Memory B cell (primary cell): ENCODE measurements around the gene ZCCHC9.
"Not testable (repeated sequence)": the region's sequence is repeated elsewhere in the genome, so short reads cannot be mapped to it uniquely, and the experiment has no call there.

Source experiments
- ATAC-seq: fragments of 150-1000 bp; cut with Tn5 transposase; 2 replicates; pipeline ENCODE4 v1.10.0; 2021; ENCODE audit warnings: low read depth, mild to moderate bottlenecking, moderate library complexity
- DNase-seq, 2 donors: peaks; one replicate each; pipeline ENCODE4 v3.0.0; 2022; ENCODE audit warnings: low spot score in 2 of 2
- H3K27ac Mint-ChIP-seq: one replicate; pipeline ENCODE4 v1.8.0; 2022; ENCODE audit warnings: mild to moderate bottlenecking, moderate library complexity, mixed read lengths
- H3K27me3 Mint-ChIP-seq: one replicate; pipeline ENCODE4 v1.8.0; 2022; ENCODE audit warnings: mixed read lengths
- H3K36me3 Mint-ChIP-seq: one replicate; pipeline ENCODE4 v1.8.0; 2022; ENCODE audit warnings: mild to moderate bottlenecking, mixed read lengths
- H3K4me1 Mint-ChIP-seq: one replicate; pipeline ENCODE4 v1.8.0; 2022; ENCODE audit warnings: mixed read lengths
- H3K4me3 Mint-ChIP-seq: one replicate; pipeline ENCODE4 v1.8.0; 2022; ENCODE audit warnings: mild to moderate bottlenecking, moderate library complexity, mixed read lengths
- H3K9me3 Mint-ChIP-seq: one replicate; pipeline ENCODE4 v1.8.0; 2022; ENCODE audit warnings: mixed read lengths

Gene ZCCHC9

DNA sequence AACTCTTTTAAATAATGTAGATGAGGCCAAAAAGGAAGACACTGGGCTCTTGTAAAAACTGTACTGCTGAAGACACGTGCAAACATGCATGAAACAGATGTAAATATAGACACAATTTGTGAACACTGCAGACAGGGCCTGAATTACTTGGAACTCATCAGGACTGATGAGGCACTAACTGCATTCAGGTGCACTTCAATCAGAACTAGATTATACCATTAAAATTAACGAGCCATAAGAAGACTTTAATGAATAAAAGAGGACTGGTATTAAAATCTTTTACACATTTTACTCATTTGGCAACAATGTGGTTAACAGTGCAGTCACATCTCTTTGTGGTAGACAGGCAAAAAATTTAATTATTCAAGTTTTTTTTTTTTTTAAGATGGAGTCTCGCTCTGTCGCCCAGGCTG is 13.4 kb upstream of the ZCCHC9 start:
- H3K36me3 Mint-ChIP-seq = peaks cover 31% of the 10 kb centered on the region
- H3K27me3 Mint-ChIP-seq = no peaks in the 10 kb centered on the region
- peaks cover 13% of the 10 kb centered on the region for H3K9me3 Mint-ChIP-seq
- ATAC-seq (no peak), DNase-seq (no peak)
- H3K4me1 Mint-ChIP-seq = peaks cover 17% of the 10 kb centered on the region
- H3K27ac Mint-ChIP-seq = no peak overlapping the region
- no peak overlapping the region for H3K4me3 Mint-ChIP-seq

DNA sequence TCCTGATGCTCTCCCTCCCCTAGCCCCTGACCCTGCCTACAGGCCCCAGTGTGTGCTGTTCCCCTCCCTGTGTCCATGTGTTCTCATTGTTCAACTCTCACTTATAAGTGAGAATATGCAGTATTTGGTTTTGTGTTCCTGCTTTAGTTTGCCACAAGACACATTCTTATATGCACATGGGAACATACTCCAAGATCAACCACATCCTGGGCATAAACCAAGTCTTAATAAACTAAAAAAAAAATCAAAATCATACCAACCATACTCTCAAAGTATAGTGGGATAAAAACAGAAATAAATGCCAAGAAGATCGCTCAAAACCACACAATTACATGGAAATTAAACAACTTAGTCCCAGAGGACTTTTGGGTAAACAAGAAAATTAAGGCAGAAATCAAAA is 11.2 kb upstream of the ZCCHC9 start:
- Mint-ChIP-seq H3K36me3 (peaks cover 41% of the 10 kb centered on the region), H3K27me3 (no peaks in the 10 kb centered on the region), H3K4me3 (no peak overlapping the region), H3K27ac (no peak overlapping the region), H3K4me1 (peaks cover 19% of the 10 kb centered on the region), H3K9me3 (peaks cover 18% of the 10 kb centered on the region)
- DNase-seq = no peak
- no peak for ATAC-seq

DNA sequence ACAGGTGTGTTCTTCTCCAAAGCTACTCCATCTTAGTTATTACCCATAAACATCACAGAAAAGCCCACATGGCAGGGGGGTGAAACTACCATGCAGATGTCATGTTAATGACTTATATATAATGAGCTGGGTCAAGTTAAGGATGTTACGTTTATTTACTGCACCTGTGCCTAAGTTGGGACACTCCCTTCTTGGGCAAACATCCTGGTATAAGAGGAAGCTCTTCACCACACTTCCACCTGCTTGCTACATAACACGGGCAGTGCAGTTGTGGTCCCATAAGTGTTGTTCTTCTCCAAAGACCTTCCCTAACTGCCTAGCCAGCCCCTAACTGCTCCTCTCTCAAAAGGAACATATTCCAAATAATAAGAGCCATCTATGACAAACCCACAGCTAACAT is 9.3 kb upstream of the ZCCHC9 start:
- Mint-ChIP-seq H3K9me3 (peaks cover 18% of the 10 kb centered on the region), H3K27ac (peak overlapping the region; percentile 41), H3K36me3 (peaks cover 38% of the 10 kb centered on the region), H3K4me1 (peaks cover 17% of the 10 kb centered on the region), H3K27me3 (no peaks in the 10 kb centered on the region), H3K4me3 (peak overlapping the region; percentile 11)
- DNase-seq = no peak
- peak; percentile 78 for ATAC-seq

DNA sequence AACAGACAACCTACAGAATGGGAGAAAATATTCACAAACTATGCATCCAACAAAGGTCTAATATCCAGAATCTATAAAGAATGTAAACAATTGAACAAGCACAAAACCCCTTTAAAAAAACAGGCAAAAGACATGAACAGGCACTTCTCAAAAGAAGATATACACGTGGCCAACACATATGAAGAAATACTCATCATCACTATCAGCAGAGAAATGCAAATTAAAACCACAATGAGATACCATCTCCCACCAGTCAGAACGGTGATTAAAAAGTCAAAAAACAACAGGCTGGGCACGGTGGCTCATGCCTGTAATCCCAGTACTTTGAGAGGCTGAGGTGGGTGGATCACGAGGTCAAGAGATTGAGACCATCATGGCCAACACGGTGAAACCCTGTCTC is 7.4 kb upstream of the ZCCHC9 start:
- not testable (repeated sequence) for ATAC-seq, DNase-seq, H3K4me3 Mint-ChIP-seq, H3K27me3 Mint-ChIP-seq, H3K27ac Mint-ChIP-seq
- Mint-ChIP-seq H3K36me3 (peaks cover 38% of the 10 kb centered on the region), H3K4me1 (peaks cover 20% of the 10 kb centered on the region), H3K9me3 (peaks cover 18% of the 10 kb centered on the region)

DNA sequence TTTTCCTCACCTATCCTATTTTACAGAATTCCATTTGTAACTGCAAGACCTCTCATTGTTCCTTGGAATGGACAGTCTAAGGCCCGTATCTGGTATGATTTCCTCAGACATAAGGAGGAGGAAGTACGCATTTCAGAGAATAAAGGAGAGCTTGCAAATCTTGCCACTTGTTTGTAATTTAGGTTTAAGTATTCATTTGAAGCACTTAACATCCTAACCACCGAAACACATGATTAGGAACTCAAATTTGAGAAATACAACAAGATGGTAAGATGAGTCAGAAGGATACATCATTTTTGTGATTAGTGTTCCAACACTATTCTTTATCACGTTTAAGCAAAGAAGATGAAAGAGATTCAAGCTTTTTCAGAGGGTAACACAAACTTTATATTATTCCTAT is 3.9 kb upstream of the ZCCHC9 start:
- Mint-ChIP-seq H3K27ac (no peak overlapping the region), H3K27me3 (no peaks in the 10 kb centered on the region), H3K4me1 (peaks cover 27% of the 10 kb centered on the region), H3K9me3 (peaks cover 6% of the 10 kb centered on the region), H3K4me3 (no peak overlapping the region), H3K36me3 (peaks cover 12% of the 10 kb centered on the region)
- no peak for ATAC-seq
- no peak for DNase-seq

DNA sequence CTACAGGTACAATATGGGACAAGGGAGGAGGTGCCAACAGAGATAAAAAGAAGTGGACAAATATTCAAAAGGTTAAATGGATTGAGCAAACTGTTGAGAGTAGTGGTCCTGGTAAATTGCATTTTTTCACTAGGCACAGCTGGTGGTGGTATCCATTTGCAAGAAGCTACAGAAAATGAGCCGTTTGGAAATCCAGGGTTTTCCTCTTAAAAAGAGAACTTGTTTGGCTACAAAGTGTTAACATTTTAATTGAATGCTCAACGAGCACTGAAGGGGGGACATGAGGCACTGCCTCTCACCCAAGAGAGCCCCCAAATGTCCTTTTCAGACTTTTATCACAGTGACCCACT is 491 bp upstream of the ZCCHC9 start:
- ATAC-seq (no peak), DNase-seq (no peak)
- no peaks in the 10 kb centered on the region for H3K9me3 Mint-ChIP-seq
- peaks cover 5% of the 10 kb centered on the region for H3K36me3 Mint-ChIP-seq
- H3K27me3 Mint-ChIP-seq = no peaks in the 10 kb centered on the region
- peak overlapping the region; percentile 93 for H3K4me3 Mint-ChIP-seq
- H3K27ac Mint-ChIP-seq = peak overlapping the region; percentile 94
- H3K4me1 Mint-ChIP-seq = peaks cover 28% of the 10 kb centered on the region

DNA sequence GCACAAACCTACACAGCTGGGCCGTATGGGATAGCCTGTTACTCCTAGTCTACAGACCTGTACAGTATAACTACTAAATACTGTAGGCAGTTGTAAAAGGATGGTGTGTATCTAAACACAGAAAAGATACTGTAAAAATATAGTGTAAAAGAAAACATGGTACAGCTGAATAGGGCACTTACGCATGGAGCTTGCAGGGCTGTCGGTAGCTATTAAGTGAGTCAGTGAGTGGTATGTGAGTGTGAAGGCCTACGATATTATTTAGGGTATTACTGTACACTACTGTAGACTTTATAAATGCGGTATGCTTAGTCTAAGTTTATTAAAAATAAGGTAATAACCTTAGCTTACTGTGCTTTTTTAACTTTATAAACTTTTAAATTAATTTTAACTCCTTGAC is 1.2 kb downstream of the ZCCHC9 start:
- Mint-ChIP-seq H3K27me3 (no peaks in the 10 kb centered on the region), H3K36me3 (peaks cover 5% of the 10 kb centered on the region), H3K9me3 (no peaks in the 10 kb centered on the region), H3K27ac (peak overlapping the region; percentile 94), H3K4me3 (peak overlapping the region; percentile 93), H3K4me1 (peaks cover 28% of the 10 kb centered on the region)
- no peak for DNase-seq
- no peak for ATAC-seq

DNA sequence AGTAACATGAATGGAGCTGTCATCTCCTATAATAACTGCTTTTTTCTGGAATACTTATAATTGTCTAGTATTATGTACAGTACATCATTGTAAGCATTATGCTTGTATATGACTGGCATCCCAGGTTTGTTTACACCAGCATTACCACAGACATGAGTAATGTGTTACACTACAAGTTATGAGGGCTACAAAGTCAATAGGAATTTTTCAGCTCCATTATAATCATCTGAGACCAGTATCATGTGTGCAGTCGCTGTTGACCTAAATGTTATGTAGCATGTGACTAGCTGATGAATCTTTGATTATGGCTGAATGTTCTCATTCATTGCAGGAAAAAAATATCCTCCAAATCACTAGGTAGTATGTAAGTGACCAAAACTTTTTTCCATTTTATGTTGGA is 2.2 kb downstream of the ZCCHC9 start:
- DNase-seq = no peak
- H3K27me3 Mint-ChIP-seq = no peaks in the 10 kb centered on the region
- ATAC-seq = no peak
- no peak overlapping the region for H3K27ac Mint-ChIP-seq
- H3K4me1 Mint-ChIP-seq = peaks cover 25% of the 10 kb centered on the region
- no peaks in the 10 kb centered on the region for H3K9me3 Mint-ChIP-seq
- peaks cover 5% of the 10 kb centered on the region for H3K36me3 Mint-ChIP-seq
- no peak overlapping the region for H3K4me3 Mint-ChIP-seq

DNA sequence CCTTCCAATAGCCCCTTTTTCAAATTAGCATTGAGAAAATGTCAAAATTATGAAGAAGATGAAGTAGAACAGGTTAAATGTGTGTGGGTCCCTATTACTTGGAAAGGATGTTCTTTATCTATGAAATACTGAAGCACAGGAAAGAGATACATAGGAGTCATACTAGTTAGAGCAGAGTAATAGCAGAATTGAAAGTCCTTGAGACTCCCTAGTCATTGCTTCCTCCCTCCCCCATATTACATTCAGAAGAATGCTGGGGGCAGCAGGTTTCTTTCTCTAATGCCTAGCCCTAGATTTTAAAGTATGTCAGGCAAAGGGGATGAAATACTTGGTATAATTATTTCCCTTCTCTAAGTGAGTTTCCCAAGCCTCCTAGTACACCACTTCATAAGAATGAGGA is 4.4 kb downstream of the ZCCHC9 start:
- H3K4me1 Mint-ChIP-seq = peaks cover 10% of the 10 kb centered on the region
- H3K27me3 Mint-ChIP-seq = no peaks in the 10 kb centered on the region
- ATAC-seq (no peak), DNase-seq (no peak)
- no peak overlapping the region for H3K27ac Mint-ChIP-seq
- H3K9me3 Mint-ChIP-seq = no peaks in the 10 kb centered on the region
- no peak overlapping the region for H3K4me3 Mint-ChIP-seq
- H3K36me3 Mint-ChIP-seq = peaks cover 7% of the 10 kb centered on the region

DNA sequence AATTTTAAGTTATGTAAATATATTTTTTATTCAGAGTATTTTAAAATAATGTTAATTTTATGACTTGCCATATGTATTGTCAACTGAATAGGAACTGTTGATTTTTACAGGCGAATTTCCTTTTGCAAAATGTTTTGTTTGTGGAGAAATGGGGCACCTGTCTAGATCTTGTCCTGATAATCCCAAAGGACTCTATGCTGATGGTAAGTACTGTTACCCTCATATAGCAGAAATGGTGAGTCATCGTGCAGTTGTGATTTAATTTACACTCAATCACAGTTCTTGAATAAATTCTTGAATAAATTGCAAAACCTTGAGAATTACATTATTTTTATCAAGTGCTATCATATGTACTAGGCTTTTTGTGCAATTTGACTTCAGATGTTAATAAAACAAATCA is 7.4 kb downstream of the ZCCHC9 start:
- H3K36me3 Mint-ChIP-seq = peaks cover 16% of the 10 kb centered on the region
- no peak overlapping the region for H3K4me3 Mint-ChIP-seq
- no peak for DNase-seq
- no peak overlapping the region for H3K27ac Mint-ChIP-seq
- no peaks in the 10 kb centered on the region for H3K9me3 Mint-ChIP-seq
- no peak for ATAC-seq
- H3K4me1 Mint-ChIP-seq = peaks cover 3% of the 10 kb centered on the region
- H3K27me3 Mint-ChIP-seq = no peaks in the 10 kb centered on the region

DNA sequence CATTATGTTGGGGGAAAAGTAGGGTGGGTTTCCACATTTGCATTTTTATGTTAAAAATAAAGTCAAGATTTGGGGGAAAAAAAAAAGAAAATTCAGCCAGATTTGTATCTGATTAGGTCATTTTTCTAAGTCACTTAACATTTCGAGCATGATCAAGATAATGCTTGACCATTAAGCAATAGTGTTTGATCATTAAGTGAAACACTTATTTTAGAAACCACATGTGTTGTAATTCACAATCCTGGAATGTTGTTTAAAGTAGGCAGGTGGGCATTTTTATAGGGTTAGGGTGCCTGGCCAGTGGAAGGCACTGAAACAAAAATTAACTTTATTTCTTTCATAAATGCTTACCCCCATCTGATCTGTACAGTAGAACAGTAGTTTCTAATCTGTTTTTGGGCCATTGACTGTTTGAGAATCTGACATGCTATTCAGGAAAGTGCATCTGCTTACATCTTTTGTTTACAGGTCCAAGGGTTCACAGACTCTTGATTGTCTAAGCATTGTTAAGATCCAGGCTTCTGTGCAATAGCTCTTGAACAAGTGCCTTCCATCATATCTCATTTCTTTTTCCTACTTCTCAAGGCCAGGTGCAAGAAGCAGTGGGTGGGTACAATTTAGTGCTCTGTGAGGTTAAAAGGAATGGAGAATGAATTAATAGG is 9.1 kb downstream of the ZCCHC9 start:
- DNase-seq = no peak
- no peak for ATAC-seq
- H3K27ac Mint-ChIP-seq = no peak overlapping the region
- H3K4me1 Mint-ChIP-seq = no peaks in the 10 kb centered on the region
- peaks cover 17% of the 10 kb centered on the region for H3K36me3 Mint-ChIP-seq
- H3K9me3 Mint-ChIP-seq = no peaks in the 10 kb centered on the region
- H3K4me3 Mint-ChIP-seq = no peak overlapping the region
- no peaks in the 10 kb centered on the region for H3K27me3 Mint-ChIP-seq

DNA sequence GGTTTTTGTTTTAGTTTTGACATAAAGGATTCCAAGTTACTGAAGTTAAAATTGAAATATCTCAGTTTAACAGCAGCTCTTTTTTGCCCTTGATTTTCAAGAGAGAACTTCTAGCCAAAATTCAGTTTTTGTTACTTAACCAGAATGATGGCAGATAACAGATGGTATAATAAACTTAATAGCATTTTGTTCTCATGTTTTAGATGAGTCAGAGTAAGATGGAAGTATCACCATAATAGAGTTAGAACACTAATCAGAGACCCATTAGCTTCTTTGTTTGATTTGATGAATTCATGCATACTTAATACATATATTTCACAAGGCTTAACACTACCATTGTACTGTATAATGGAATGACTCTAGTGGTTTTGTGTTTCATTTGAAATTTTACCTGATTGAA is 11.9 kb downstream of the ZCCHC9 start:
- H3K27me3 Mint-ChIP-seq = no peaks in the 10 kb centered on the region
- no peak for ATAC-seq
- H3K9me3 Mint-ChIP-seq = peaks cover 1% of the 10 kb centered on the region
- no peak for DNase-seq
- peaks cover 17% of the 10 kb centered on the region for H3K36me3 Mint-ChIP-seq
- H3K4me1 Mint-ChIP-seq = peaks cover 2% of the 10 kb centered on the region
- no peak overlapping the region for H3K27ac Mint-ChIP-seq
- H3K4me3 Mint-ChIP-seq = no peak overlapping the region

DNA sequence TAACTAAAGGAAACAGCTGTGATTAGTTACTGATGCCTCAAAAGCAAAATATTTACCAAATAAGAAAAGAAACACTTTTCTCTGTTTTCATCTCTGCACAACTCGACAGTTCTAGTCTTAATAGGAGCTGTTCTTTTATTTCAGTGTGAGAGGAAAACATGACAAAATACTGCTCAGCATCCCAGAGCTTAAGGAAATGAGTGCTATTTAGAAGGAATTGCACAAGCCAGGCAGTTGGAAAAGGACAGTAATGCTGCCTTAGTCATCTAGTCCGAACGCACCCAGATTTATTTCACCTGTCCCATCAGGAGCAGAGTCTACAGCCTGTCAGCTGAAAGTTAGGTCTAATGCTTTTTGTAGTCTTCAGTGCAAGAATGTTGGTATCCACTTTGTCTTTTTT is 12.3 kb downstream of the ZCCHC9 start:
- no peak overlapping the region for H3K27ac Mint-ChIP-seq

DNA sequence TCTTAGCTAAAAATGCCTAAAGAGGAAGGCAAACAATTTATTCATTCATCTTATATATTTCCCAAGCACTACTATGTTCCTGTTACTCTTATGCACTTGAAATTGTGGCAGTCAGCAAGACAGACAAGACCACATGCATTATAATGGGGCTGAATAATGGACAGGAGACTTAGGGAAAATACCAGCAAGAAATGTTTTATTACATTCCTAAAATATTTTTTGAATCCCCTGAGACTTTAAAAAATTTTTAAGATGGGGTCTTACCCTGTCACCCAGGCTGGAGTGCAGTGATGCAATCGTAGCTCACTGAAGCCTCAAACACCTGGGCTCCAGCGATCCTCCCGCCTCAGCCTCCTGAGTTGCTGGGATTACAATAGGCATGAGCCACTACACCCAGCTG is 13.2 kb downstream of the ZCCHC9 start:
- ATAC-seq (no peak), DNase-seq (no peak)
- Mint-ChIP-seq H3K36me3 (peaks cover 17% of the 10 kb centered on the region), H3K27ac (no peak overlapping the region), H3K9me3 (peaks cover 1% of the 10 kb centered on the region), H3K27me3 (no peaks in the 10 kb centered on the region), H3K4me1 (peaks cover 2% of the 10 kb centered on the region), H3K4me3 (no peak overlapping the region)

More for the DNA sequence above, 12.3 kb downstream of the ZCCHC9 start:
- Mint-ChIP-seq H3K4me3 (no peak overlapping the region), H3K9me3 (peaks cover 1% of the 10 kb centered on the region), H3K4me1 (peaks cover 2% of the 10 kb centered on the region), H3K36me3 (peaks cover 17% of the 10 kb centered on the region), H3K27me3 (no peaks in the 10 kb centered on the region)
- no peak for DNase-seq
- no peak for ATAC-seq

DNA sequence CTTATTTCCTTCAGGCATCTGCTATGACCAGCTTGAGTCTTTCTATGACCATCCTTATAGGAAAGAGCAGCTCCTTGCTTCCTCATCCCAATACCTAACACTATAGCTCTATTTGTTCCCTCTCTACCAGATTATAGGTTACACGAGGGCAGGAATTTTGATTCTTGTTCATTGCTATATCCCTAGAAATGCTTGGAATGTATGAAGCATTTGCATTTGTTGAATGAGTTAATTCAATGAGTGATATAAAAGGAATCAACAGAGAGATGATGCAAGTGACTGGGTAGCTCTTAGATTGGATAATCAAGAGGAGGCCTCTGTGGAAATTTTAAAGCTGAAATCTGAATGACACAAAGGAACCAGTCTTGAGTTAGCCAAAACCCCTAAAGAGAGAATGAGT is 13.9 kb downstream of the ZCCHC9 start:
- ATAC-seq (no peak), DNase-seq (no peak)
- H3K9me3 Mint-ChIP-seq = peaks cover 1% of the 10 kb centered on the region

More for the DNA sequence above, 13.9 kb downstream of the ZCCHC9 start:
- no peak overlapping the region for H3K27ac Mint-ChIP-seq
- peaks cover 2% of the 10 kb centered on the region for H3K4me1 Mint-ChIP-seq
- H3K4me3 Mint-ChIP-seq = no peak overlapping the region
- no peaks in the 10 kb centered on the region for H3K27me3 Mint-ChIP-seq
- H3K36me3 Mint-ChIP-seq = peaks cover 17% of the 10 kb centered on the region
